H9 (cell line): Measurements from ENCODE around the gene EHBP1L1. TPM values are rescaled to one million over a fixed set of nuclear protein-coding genes. Genes with fewer than 3 reads are reported as not detected.

Experiments used
- DNase-seq: peaks from one replicate; pipeline ENCODE4 v3.0.0-alpha.2; 2017
- H2AFZ ChIP-seq: one replicate; pipeline ENCODE4 v1.6.1; 2013; ENCODE audit warnings: mild to moderate bottlenecking, low read length, control low read depth, moderate library complexity
- H2AK5ac ChIP-seq: 2 replicates; pipeline ENCODE4 v1.6.1; 2013; ENCODE audit warnings: low read length, control low read depth, mixed read lengths; ENCODE audit not compliant: insufficient read length
- H2BK120ac ChIP-seq: one replicate; pipeline ENCODE4 v1.6.1; 2013; ENCODE audit warnings: low read depth, mild to moderate bottlenecking, low read length, control low read depth, inconsistent platforms; ENCODE audit not compliant: poor library complexity, severe bottlenecking
- H2BK12ac ChIP-seq: 2 replicates; pipeline ENCODE4 v1.6.1; 2013; ENCODE audit warnings: low read length, control low read depth, mixed read lengths, low read depth; ENCODE audit not compliant: insufficient read length
- H2BK15ac ChIP-seq: 2 replicates; pipeline ENCODE4 v1.6.1; 2013; ENCODE audit warnings: low read depth, low read length, control low read depth
- H2BK20ac ChIP-seq: one replicate; pipeline ENCODE4 v1.6.1; 2013; ENCODE audit warnings: low read depth, mild to moderate bottlenecking, low read length, control low read depth, inconsistent platforms; ENCODE audit not compliant: poor library complexity, severe bottlenecking
- H2BK5ac ChIP-seq: 2 replicates; pipeline ENCODE4 v1.6.1; 2013; ENCODE audit warnings: low read length, control low read depth, mixed read lengths; ENCODE audit not compliant: insufficient read length
- H3K14ac ChIP-seq: 2 replicates; pipeline ENCODE4 v1.6.1; 2013; ENCODE audit warnings: low read length, control low read depth; ENCODE audit not compliant: insufficient read depth
- H3K18ac ChIP-seq: 2 replicates; pipeline ENCODE4 v1.6.1; 2013; ENCODE audit warnings: low read depth, mild to moderate bottlenecking, mixed read lengths, low read length, control low read depth; ENCODE audit not compliant: insufficient read length
- H3K23ac ChIP-seq: 2 replicates; pipeline ENCODE4 v1.6.1; 2013; ENCODE audit warnings: low read length, control low read depth, mixed read lengths, low read depth; ENCODE audit not compliant: insufficient read length
- H3K23me2 ChIP-seq: 2 replicates; pipeline ENCODE4 v1.6.1; 2013; ENCODE audit warnings: low read depth, mild to moderate bottlenecking, mixed read lengths, low read length, control low read depth; ENCODE audit not compliant: insufficient read length, poor library complexity, severe bottlenecking
- H3K27ac ChIP-seq: 2 replicates; pipeline ENCODE4 v1.5.1; 2013; ENCODE audit warnings: low read length, control low read depth, mixed read lengths, low read depth; ENCODE audit not compliant: insufficient read length
- H3K27me3 ChIP-seq: 2 replicates; pipeline ENCODE4 v1.6.1; 2013; ENCODE audit warnings: low read length, control low read depth, inconsistent platforms; ENCODE audit not compliant: insufficient read depth
- H3K4ac ChIP-seq: 2 replicates; pipeline ENCODE4 v1.6.1; 2013; ENCODE audit warnings: low read depth, mild to moderate bottlenecking, control low read depth, inconsistent platforms, low read length, moderate library complexity
- H3K4me1 ChIP-seq: 2 replicates; pipeline ENCODE4 v1.6.1; 2013; ENCODE audit warnings: low read length, control low read depth, inconsistent platforms; ENCODE audit not compliant: insufficient read depth
- H3K4me2 ChIP-seq: 2 replicates; pipeline ENCODE4 v1.6.1; 2013; ENCODE audit warnings: low read length, control low read depth, mixed read lengths; ENCODE audit not compliant: insufficient read length, insufficient read depth
- H3K56ac ChIP-seq: 2 replicates; pipeline ENCODE4 v1.6.1; 2013; ENCODE audit warnings: low read depth, mild to moderate bottlenecking, mixed read lengths, low read length, control low read depth; ENCODE audit not compliant: insufficient read length
- H3K79me1 ChIP-seq: 2 replicates; pipeline ENCODE4 v1.6.1; 2013; ENCODE audit warnings: low read depth, mild to moderate bottlenecking, moderate library complexity, low read length, control low read depth, inconsistent platforms; ENCODE audit not compliant: insufficient read depth, poor library complexity, severe bottlenecking
- H3K79me2 ChIP-seq: 2 replicates; pipeline ENCODE4 v1.6.1; 2013; ENCODE audit warnings: low read length, control low read depth, inconsistent platforms; ENCODE audit not compliant: insufficient read depth
- H3K9ac ChIP-seq: 2 replicates; pipeline ENCODE4 v1.6.1; 2013; ENCODE audit warnings: low read length, control low read depth, mixed read lengths; ENCODE audit not compliant: insufficient read length; ENCODE audit errors: extremely low read depth
- H3K9me3 ChIP-seq: one replicate; pipeline ENCODE4 v1.6.1; 2013; ENCODE audit warnings: low read depth, low read length, inconsistent platforms; ENCODE audit not compliant: control insufficient read depth
- H3T11ph ChIP-seq: one replicate; pipeline ENCODE4 v1.6.1; 2013; ENCODE audit warnings: mild to moderate bottlenecking, low read length, control low read depth, inconsistent platforms
- H4K20me1 ChIP-seq: one replicate; pipeline ENCODE4 v1.6.1; 2013; ENCODE audit not compliant: control insufficient read depth, insufficient read length, insufficient read depth
- H4K5ac ChIP-seq: 2 replicates; pipeline ENCODE4 v1.6.1; 2013; ENCODE audit warnings: low read depth, mild to moderate bottlenecking, mixed read lengths, low read length, control low read depth; ENCODE audit not compliant: insufficient read length
- H4K8ac ChIP-seq: replicated peaks from 2 replicates; pipeline ENCODE4 v1.6.1; 2013; ENCODE audit warnings: low read length, control low read depth, mixed read lengths, low read depth; ENCODE audit not compliant: insufficient read length
- H4K91ac ChIP-seq: 2 replicates; pipeline ENCODE4 v1.6.1; 2013; ENCODE audit warnings: low read depth, mild to moderate bottlenecking, moderate library complexity, mixed read lengths, low read length, control low read depth; ENCODE audit not compliant: insufficient read length
- H3K27ac Mint-ChIP-seq, 3 experiments: 2 replicates in 2 of 3; 3 replicates in 1 of 3; pipeline ENCODE4 v1.8.0; 2020 to 2021; ENCODE audit warnings: mixed read lengths in 3 of 3, mild to moderate bottlenecking in 1 of 3, moderate library complexity in 1 of 3
- H3K27me3 Mint-ChIP-seq: 2 replicates; pipeline ENCODE4 v1.8.0; 2021; ENCODE audit warnings: low read depth, mild to moderate bottlenecking, moderate library complexity, mixed read lengths
- H3K36me3 Mint-ChIP-seq, 3 experiments: 2 replicates in 2 of 3; 3 replicates in 1 of 3; pipeline ENCODE4 v1.8.0; 2020 to 2021; ENCODE audit warnings: low read depth in 3 of 3, mixed read lengths in 3 of 3; ENCODE audit not compliant: insufficient read depth in 1 of 3
- H3K4me1 Mint-ChIP-seq, 2 experiments: 2 replicates each; pipeline ENCODE4 v1.8.0; 2020; ENCODE audit warnings: mixed read lengths in 2 of 2
- H3K4me3 Mint-ChIP-seq, 2 experiments: 2 replicates in 1 of 2; 3 replicates in 1 of 2; pipeline ENCODE4 v1.8.0; 2020 to 2021; ENCODE audit warnings: mild to moderate bottlenecking in 2 of 2, mixed read lengths in 2 of 2, moderate library complexity in 1 of 2
- H3K9me3 Mint-ChIP-seq, 2 experiments: 2 replicates in 1 of 2; 3 replicates in 1 of 2; pipeline ENCODE4 v1.8.0; 2020; ENCODE audit warnings: mild to moderate bottlenecking in 2 of 2, mixed read lengths in 2 of 2, moderate library complexity in 1 of 2
- CTCF ChIP-seq: fragments of 200-600 bp; sonication (generic); conservative IDR thresholded peaks from 3 replicates; pipeline ENCODE4 v1.8.0; 2021; ENCODE audit warnings: antibody characterized with exemption, mild to moderate bottlenecking
- WGBS: extraction: QIAGEN DNeasy Blood & Tissue Kit; methylation state at CpG from one replicate; pipeline ENCODE4 v1.1.7; 2013; ENCODE audit warnings: missing lambda C conversion rate, low lambda C conversion rate, mixed read lengths; ENCODE audit not compliant: insufficient read length; ENCODE audit errors: extremely low coverage; 5-methylcytosine and 5-hydroxymethylcytosine counted together
- total RNA-seq: library from RNA; stranded (reverse); gene quantifications from 2 replicates; pipeline ENCODE4 v1.2.1, GENCODE V29; 2021

Gene EHBP1L1
- total RNA-seq, 1 experiment from 2014 or later, result 13.8 TPM

- peaks cover 4% of the 10 kb centered on the region; the same call in 1 of the 2 replicates for H3K27me3 ChIP-seq
- no peak overlapping the region for H2AFZ ChIP-seq
- Mint-ChIP-seq H3K27me3 (peaks cover 80% of the 10 kb centered on the region), H3K36me3 (no peaks in the 10 kb centered on the region), H3K4me3 (no peak overlapping the region), H3K27ac (no peak overlapping the region), H3K4me1 (peaks cover 28 to 46% of the 10 kb centered on the region in 2 experiments), H3K9me3 (peaks cover 0 to 2% of the 10 kb centered on the region in 2 experiments; a peak in 2 of 5 replicates)
- no peak overlapping the region for H3T11ph ChIP-seq
- WGBS, result no CpG with 5 or more reads among the region's 3 CpGs
- H3K56ac ChIP-seq, result no peak overlapping the region
- H3K27ac ChIP-seq, result no peak overlapping the region
- no peak overlapping the region for H2BK12ac ChIP-seq
- H3K23ac ChIP-seq, result no peak overlapping the region
- no peak overlapping the region for H2BK5ac ChIP-seq
- no peak overlapping the region for H3K9ac ChIP-seq
- H3K9me3 ChIP-seq, result no peaks in the 10 kb centered on the region
- no peak overlapping the region for H2BK15ac ChIP-seq
- peaks cover 2% of the 10 kb centered on the region for H3K23me2 ChIP-seq
- no peak overlapping the region for H3K18ac ChIP-seq
- no peak overlapping the region for H3K14ac ChIP-seq
- H2BK120ac ChIP-seq, result no peak overlapping the region
- no peaks in the 10 kb centered on the region for H3K79me1 ChIP-seq
- H4K20me1 ChIP-seq, result no peaks in the 10 kb centered on the region
- H2BK20ac ChIP-seq, result no peak overlapping the region
- H3K4ac ChIP-seq, result no peak overlapping the region
- H2AK5ac ChIP-seq, result no peak overlapping the region
- H4K91ac ChIP-seq, result no peak overlapping the region
- no peak overlapping the region for H4K8ac ChIP-seq
- no peak overlapping the region for H4K5ac ChIP-seq
- TF ChIP-seq CTCF, result no peak
- H3K4me1 ChIP-seq, result peaks cover 2% of the 10 kb centered on the region; the same call in 1 of the 2 replicates
- no peak overlapping the region for H3K4me2 ChIP-seq
- no peak for DNase-seq
- no peaks in the 10 kb centered on the region for H3K79me2 ChIP-seq
These were observed 26.8 kb upstream of the EHBP1L1 start for GRCh38 chr11:65549096-65549495.
